Adrenal gland (tissue), 12 donors: Measurements from ENCODE around the gene LAMTOR2. TPM values are rescaled to one million over a fixed set of nuclear protein-coding genes. Genes with fewer than 3 reads are reported as not detected.

Experiments used
- DNase-seq, 7 donors: peaks; one replicate each; pipeline ENCODE4 v3.0.0-alpha.2; 2019 to 2020
- H3K27ac ChIP-seq, 5 donors: fragments of 200-600 bp; sonication (generic) in 4 of 5; 1 replicate in 3 of 5; 2 replicates in 2 of 5; pipeline versions ENCODE4 v1.5.1 to v1.8.0; 2016 to 2020; ENCODE audit warnings: mild to moderate bottlenecking in 1 of 5
- H3K27me3 ChIP-seq: fragments of 200-600 bp; 2 replicates; pipeline ENCODE4 v1.8.0; 2021
- H3K36me3 ChIP-seq, 2 donors: fragments of 200-600 bp; replicated peaks in 1 of 2; 1 replicate in 1 of 2; 2 replicates in 1 of 2; pipeline versions ENCODE4 v1.5.1 to v1.8.0; 2018 to 2022
- H3K4me1 ChIP-seq, 2 donors: fragments of 200-600 bp; replicated peaks in 1 of 2; 1 replicate in 1 of 2; 2 replicates in 1 of 2; pipeline versions ENCODE4 v1.5.1 to v1.8.0; 2018 to 2021
- H3K4me3 ChIP-seq, 4 donors: fragments of 200-600 bp; sonication (generic) in 3 of 4; one replicate each; pipeline ENCODE4 v1.5.1; 2016 to 2018
- H3K9me3 ChIP-seq, 3 donors: fragments of 200-600 bp; sonication (generic) in 1 of 3; replicated peaks in 1 of 3; 1 replicate in 2 of 3; 2 replicates in 1 of 3; pipeline versions ENCODE4 v1.5.1 to v1.8.0; 2016 to 2021
- POLR2A ChIP-seq, 2 donors: fragments of 450-650 bp; IDR thresholded peaks; one replicate each; pipeline ENCODE4 v1.6.1; 2017; ENCODE audit warnings: antibody characterized with exemption in 2 of 2, mild to moderate bottlenecking in 2 of 2, moderate library complexity in 1 of 2
- WGBS, 4 donors: extraction: QIAGEN DNeasy Blood & Tissue Kit in 2 of 4; methylation state at CpG; one replicate each; pipeline versions ENCODE4 v1.1.5 to v1.1.7; 2013 to 2017; 5-methylcytosine and 5-hydroxymethylcytosine counted together
- intact Hi-C, 2 donors: fragments of 100-400 bp; cut with DNase I; formaldehyde crosslinking; loops; one replicate each; pipeline versions ENCODE4 v1.14.1 to v1.15.0; 2022 to 2023
- polyA plus RNA-seq, 3 donors: library from polyadenylated mRNA; stranded (reverse); fragments of 200-250 nt in 2 of 3; fragments of 350-450 nt in 1 of 3; fragmentation: Illumina TruSeq in 1 of 3; extraction: RNeasy Lipid Tissue Mini Kit (QIAGEN cat#74804) in 1 of 3; gene quantifications; one replicate each; pipeline ENCODE4 v1.2.3, GENCODE V29; 2013 to 2014
- total RNA-seq, 9 donors: library from RNA; depleted of rRNA in 4 of 9; stranded (reverse); fragments of >200 nt in 4 of 9; fragments of 120-200 nt in 1 of 9; fragmentation: NEBNext Ultra II Directional in 1 of 9; extraction: Animal tissue kit (Norgen Biotek cat#: 25700) in 1 of 9; gene quantifications; one replicate each; pipeline versions ENCODE4 v1.1.0 to v1.2.4, GENCODE V29; 2013 to 2023
- TF ChIP-seq, protein P1 (sequence below), 6 experiments: fragments of 450-650 bp in 4 of 6; fragments of 200-600 bp in 2 of 6; sonication (generic) in 1 of 6; IDR thresholded peaks; 1 replicate in 5 of 6; 2 replicates in 1 of 6; pipeline versions ENCODE4 v1.5.1 to v1.8.0; 2016 to 2021; ENCODE audit warnings: antibody characterized with exemption in 6 of 6, mild to moderate bottlenecking in 2 of 6, moderate library complexity in 1 of 6
- donor health status: healthy with polysubstance abuse.
- donor health status: Bipolar disorder and iron deficiency.
- donor health status: DM: yes; HTN: yes; CAD: no.
- donor health status: DM: no; HTN: no; CAD: no.
- donor health status: DM: no; HTN: no; CAD: no.
- donor health status: DM: yes; HTN: yes; CAD: no.

The LAMTOR2 gene
- total and polyA plus RNA-seq, 12 donors = 53.6 to 216 (median 86.3) TPM

DNA sequence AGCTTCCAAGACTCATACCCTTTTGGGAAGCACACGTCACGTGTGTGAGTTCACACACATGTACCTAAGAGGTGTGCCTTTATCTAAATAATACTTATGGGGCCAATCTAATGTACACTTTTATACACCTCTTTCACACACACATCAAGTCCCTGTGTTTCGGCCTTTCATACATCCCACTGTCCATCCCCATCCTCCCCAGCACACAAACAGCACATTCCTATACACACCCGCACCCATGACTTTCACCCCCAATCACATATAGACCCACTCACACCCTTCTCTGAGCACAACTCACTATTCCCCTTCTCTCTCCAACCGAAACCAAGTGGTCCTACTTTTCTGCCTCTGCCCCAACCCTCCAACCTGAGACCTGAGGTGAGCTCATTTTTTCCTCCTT lies 24.1 kb downstream of the LAMTOR2 start:
- no peaks in the 10 kb centered on the region for H3K36me3 ChIP-seq
- no peak overlapping the region for H3K27ac ChIP-seq
- no peaks in the 10 kb centered on the region for H3K9me3 ChIP-seq
- H3K4me3 ChIP-seq = no peak overlapping the region
- 88 to 95% (median 94%) methylated on average over 5 of the region's 5 CpGs for WGBS, 4 donors
- intact Hi-C loops = no loop called here
- no peak for DNase-seq
- TF ChIP-seq, protein P1, sequence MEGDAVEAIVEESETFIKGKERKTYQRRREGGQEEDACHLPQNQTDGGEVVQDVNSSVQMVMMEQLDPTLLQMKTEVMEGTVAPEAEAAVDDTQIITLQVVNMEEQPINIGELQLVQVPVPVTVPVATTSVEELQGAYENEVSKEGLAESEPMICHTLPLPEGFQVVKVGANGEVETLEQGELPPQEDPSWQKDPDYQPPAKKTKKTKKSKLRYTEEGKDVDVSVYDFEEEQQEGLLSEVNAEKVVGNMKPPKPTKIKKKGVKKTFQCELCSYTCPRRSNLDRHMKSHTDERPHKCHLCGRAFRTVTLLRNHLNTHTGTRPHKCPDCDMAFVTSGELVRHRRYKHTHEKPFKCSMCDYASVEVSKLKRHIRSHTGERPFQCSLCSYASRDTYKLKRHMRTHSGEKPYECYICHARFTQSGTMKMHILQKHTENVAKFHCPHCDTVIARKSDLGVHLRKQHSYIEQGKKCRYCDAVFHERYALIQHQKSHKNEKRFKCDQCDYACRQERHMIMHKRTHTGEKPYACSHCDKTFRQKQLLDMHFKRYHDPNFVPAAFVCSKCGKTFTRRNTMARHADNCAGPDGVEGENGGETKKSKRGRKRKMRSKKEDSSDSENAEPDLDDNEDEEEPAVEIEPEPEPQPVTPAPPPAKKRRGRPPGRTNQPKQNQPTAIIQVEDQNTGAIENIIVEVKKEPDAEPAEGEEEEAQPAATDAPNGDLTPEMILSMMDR (IDR thresholded peaks at IDR 0.05) = no peak
- TF ChIP-seq POLR2A (IDR thresholded peaks at IDR 0.05) = no peak
- H3K27me3 ChIP-seq = no peaks in the 10 kb centered on the region
- peaks cover 9 to 14% of the 10 kb centered on the region in 2 donors for H3K4me1 ChIP-seq

DNA sequence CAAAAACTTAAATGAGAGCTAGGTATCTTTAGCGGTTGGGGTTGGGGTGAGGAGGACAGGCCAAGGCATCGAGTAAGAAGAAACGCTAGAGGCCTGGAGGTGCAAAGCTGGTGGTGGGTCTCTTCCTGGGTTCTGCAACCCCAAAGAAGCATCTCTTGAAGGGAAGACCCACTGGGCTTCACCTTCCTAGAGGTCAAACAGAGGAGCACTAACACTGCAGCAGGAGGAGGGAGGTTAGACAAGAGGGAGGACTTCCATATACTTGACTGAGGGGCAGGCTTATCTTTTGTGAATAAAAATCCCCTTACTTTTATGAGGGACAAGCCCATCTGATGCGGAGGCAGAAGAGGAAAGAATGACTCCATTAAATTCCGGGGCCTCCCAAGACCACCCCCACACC lies 25.2 kb downstream of the LAMTOR2 start:
- 88 to 93% (median 90%) methylated on average over 5 of the region's 5 CpGs for WGBS, 4 donors
- no peaks in the 10 kb centered on the region for H3K27me3 ChIP-seq
- peaks cover 9 to 16% of the 10 kb centered on the region in 2 donors for H3K4me1 ChIP-seq
- no peak for DNase-seq
- no peaks in the 10 kb centered on the region for H3K36me3 ChIP-seq
- TF ChIP-seq POLR2A (IDR thresholded peaks at IDR 0.05) = no peak
- TF ChIP-seq, protein P1 (IDR thresholded peaks at IDR 0.05) = no peak
- no peak overlapping the region for H3K4me3 ChIP-seq
- no peaks in the 10 kb centered on the region for H3K9me3 ChIP-seq
- intact Hi-C loops = no loop called here
- H3K27ac ChIP-seq = no peak overlapping the region

DNA sequence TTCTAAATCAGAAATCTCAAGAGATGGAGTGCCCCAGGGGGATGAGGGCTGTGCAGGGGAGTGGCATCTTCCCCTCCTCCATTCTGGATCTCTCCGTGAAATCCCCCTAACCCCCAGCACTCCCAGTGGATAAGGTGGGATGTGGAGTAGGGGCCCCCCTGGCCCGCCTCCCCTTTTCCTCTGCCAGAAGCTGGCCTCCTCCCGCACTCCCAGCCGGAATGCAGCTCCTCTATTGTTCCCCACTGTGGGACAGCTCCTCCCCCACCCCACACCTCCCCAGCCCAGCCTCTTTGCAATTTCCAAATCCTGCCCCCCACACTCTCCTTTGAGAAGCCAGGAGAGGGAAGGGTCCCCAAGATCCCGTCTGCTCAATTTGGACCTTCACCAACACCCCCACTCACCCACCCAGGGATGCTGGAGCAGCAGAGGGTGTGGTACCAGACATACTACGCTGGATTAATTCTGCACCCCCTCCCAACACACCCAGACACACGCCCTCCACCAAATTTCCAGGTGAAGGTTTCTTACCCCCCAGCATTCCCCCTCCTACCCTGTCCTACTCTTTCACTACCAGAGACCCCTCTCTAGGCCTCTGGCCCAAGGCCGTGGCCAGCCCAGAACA lies 25.8 kb downstream of the LAMTOR2 start:
- Histone ChIP-seq H3K27me3 (no peaks in the 10 kb centered on the region), H3K36me3 (no peaks in the 10 kb centered on the region), H3K4me3 (no peak overlapping the region), H3K9me3 (no peaks in the 10 kb centered on the region), H3K27ac (no peak overlapping the region), H3K4me1 (peaks cover 9 to 16% of the 10 kb centered on the region in 2 donors)
- no peak for DNase-seq
- 71 to 91% (median 83%) methylated on average over 7 to 8 of the region's 8 CpGs for WGBS, 4 donors
- no peak for TF ChIP-seq POLR2A (IDR thresholded peaks at IDR 0.05)
- TF ChIP-seq, protein P1 (IDR thresholded peaks at IDR 0.05) = no peak
- intact Hi-C loops = no loop called here

DNA sequence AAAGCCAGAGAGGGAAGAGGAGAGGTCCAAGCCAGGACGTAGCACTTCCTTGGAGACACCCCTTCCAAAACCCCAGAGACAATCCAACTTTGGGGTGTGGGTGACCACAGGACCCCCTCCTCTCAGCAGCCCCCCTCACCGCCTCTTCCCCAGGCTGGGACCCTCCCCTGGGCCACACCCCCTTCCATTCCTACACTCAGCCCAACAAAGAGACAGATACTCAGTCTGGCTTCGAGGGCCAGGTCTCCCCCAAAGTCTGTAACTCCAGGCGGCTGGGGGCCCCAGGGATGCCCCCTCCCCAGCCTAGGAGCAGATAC lies 26.2 kb downstream of the LAMTOR2 start:
- WGBS, 4 donors = 70 to 83% (median 76%) methylated on average over 3 to 4 of the region's 4 CpGs
- Histone ChIP-seq H3K27me3 (no peaks in the 10 kb centered on the region), H3K36me3 (no peaks in the 10 kb centered on the region), H3K4me1 (peaks cover 9 to 17% of the 10 kb centered on the region in 2 donors), H3K4me3 (no peak overlapping the region), H3K27ac (no peak overlapping the region), H3K9me3 (no peaks in the 10 kb centered on the region)
- intact Hi-C loops = no loop called here
- no peak for DNase-seq
- TF ChIP-seq, protein P1 (IDR thresholded peaks at IDR 0.05) = no peak
- no peak for TF ChIP-seq POLR2A (IDR thresholded peaks at IDR 0.05)
